Hematopoietic multipotent progenitor cell (in vitro differentiated cells): Measurements from ENCODE around the gene CCDC157. TPM values are rescaled to one million over a fixed set of nuclear protein-coding genes. Genes with fewer than 3 reads are reported as not detected.
"Not testable (repeated sequence)": the region's sequence is repeated elsewhere in the genome, so short reads cannot be mapped to it uniquely, and the experiment has no call there.

Experiments used
- DNase-seq, 3 donors: peaks; one replicate each; pipeline ENCODE4 v3.0.0-alpha.2; 2011 to 2015; ENCODE audit warnings: low read depth in 2 of 3, low spot score in 2 of 3
- total RNA-seq: library from RNA; depleted of rRNA; stranded (reverse); fragments of >200 nt; gene quantifications from one replicate; pipeline ENCODE4 v1.2.3, GENCODE V29; 2012

Gene CCDC157
- total RNA-seq, 1 donor = 5.9 TPM

GRCh38 chr22:30325065-30325720, 31.6 kb upstream of the CCDC157 start:
- no peak for DNase-seq

- DNase-seq = no peak
These were observed 31.0 kb upstream of the CCDC157 start for GRCh38 chr22:30325724-30326254.

GRCh38 chr22:30326255-30326705, 30.5 kb upstream of the CCDC157 start:
- no peak for DNase-seq

- DNase-seq = peak; percentile 88 to 90 (median 88)
These were observed 30.0 kb upstream of the CCDC157 start, which contains the start of gene TBC1D10A for GRCh38 chr22:30326706-30327362. Gene TBC1D10A (minus strand): TSS chr22:30326941. CDS start chr22:30326881, 60 bp downstream.

- DNase-seq = no peak
These were observed 28.9 kb upstream of the CCDC157 start for GRCh38 chr22:30327864-30328345.

- DNase-seq = no peak
These were observed 28.2 kb upstream of the CCDC157 start for GRCh38 chr22:30328466-30329049.

- no peak for DNase-seq
These were observed 24.3 kb upstream of the CCDC157 start for GRCh38 chr22:30332551-30332950.

GRCh38 chr22:30332994-30333706, 23.7 kb upstream of the CCDC157 start:
- no peak for DNase-seq

GRCh38 chr22:30333707-30334087, 23.1 kb upstream of the CCDC157 start:
- no peak for DNase-seq

- DNase-seq = no peak
These were observed 22.2 kb upstream of the CCDC157 start for GRCh38 chr22:30334646-30335045.

GRCh38 chr22:30335236-30335635, 21.6 kb upstream of the CCDC157 start:
- no peak for DNase-seq

GRCh38 chr22:30336752-30337460, 19.9 kb upstream of the CCDC157 start:
- no peak for DNase-seq

GRCh38 chr22:30337461-30337778, 19.4 kb upstream of the CCDC157 start:
- DNase-seq = no peak

GRCh38 chr22:30338341-30338740, 18.5 kb upstream of the CCDC157 start:
- not testable (repeated sequence) for DNase-seq

GRCh38 chr22:30338802-30339201, 18.0 kb upstream of the CCDC157 start:
- no peak for DNase-seq

GRCh38 chr22:30340911-30341685, 15.7 kb upstream of the CCDC157 start:
- DNase-seq = no peak

GRCh38 chr22:30344447-30345200, 12.2 kb upstream of the CCDC157 start:
- DNase-seq = no peak

GRCh38 chr22:30347255-30347892, 9.4 kb upstream of the CCDC157 start:
- DNase-seq = no peak
